DND-41 (cell line): ENCODE results near the gene PDCD6IP.
"Not testable (repeated sequence)": the region's sequence is repeated elsewhere in the genome, so short reads cannot be mapped to it uniquely, and the experiment has no call there.

ENCODE experiments used
- ATAC-seq: fragments of 200-7000 bp; cut with Tn5 transposase; 3 replicates; pipeline ENCODE4 v1.9.1; 2021; ENCODE audit warnings: low read depth; ENCODE audit not compliant: insufficient read depth
- DNase-seq: peaks from one replicate; pipeline ENCODE4 v3.0.0-alpha.2; 2020
- H2AFZ ChIP-seq: 2 replicates; pipeline ENCODE4 v1.6.0; 2012; ENCODE audit warnings: low read depth, low read length
- H3K27ac ChIP-seq: 2 replicates; pipeline ENCODE4 v1.5.1; 2012; ENCODE audit warnings: low read length, inconsistent platforms
- H3K27me3 ChIP-seq: fragments of 200-600 bp; sonication (generic); 2 replicates; pipeline ENCODE4 v1.6.0; 2012; ENCODE audit warnings: low read length, mild to moderate bottlenecking, inconsistent platforms; ENCODE audit not compliant: insufficient read depth, poor library complexity
- H3K36me3 ChIP-seq: 2 replicates; pipeline ENCODE4 v1.5.1; 2012; ENCODE audit warnings: low read length, inconsistent platforms; ENCODE audit not compliant: insufficient read depth
- H3K4me1 ChIP-seq: 2 replicates; pipeline ENCODE4 v1.5.1; 2012; ENCODE audit warnings: mild to moderate bottlenecking, low read length; ENCODE audit not compliant: insufficient read depth
- H3K4me2 ChIP-seq: 2 replicates; pipeline ENCODE4 v1.6.0; 2012; ENCODE audit warnings: mild to moderate bottlenecking, moderate library complexity, low read length, inconsistent platforms; ENCODE audit not compliant: insufficient read depth
- H3K4me3 ChIP-seq, 2 experiments: fragments of 200-600 bp in 1 of 2; shearing (Covaris generic) in 1 of 2; 2 replicates each; pipeline ENCODE4 v1.5.1; 2012 to 2016; ENCODE audit warnings: inconsistent platforms in 2 of 2, low read length in 2 of 2, mild to moderate bottlenecking in 2 of 2, low read depth in 1 of 2, moderate library complexity in 1 of 2
- H3K79me2 ChIP-seq: 2 replicates; pipeline ENCODE4 v1.6.0; 2012; ENCODE audit warnings: low read length, inconsistent platforms; ENCODE audit not compliant: insufficient read depth
- H3K9ac ChIP-seq: 2 replicates; pipeline ENCODE4 v1.6.0; 2012; ENCODE audit warnings: low read depth, mild to moderate bottlenecking, inconsistent platforms, low read length, moderate library complexity
- H3K9me3 ChIP-seq: 2 replicates; pipeline ENCODE4 v1.5.1; 2012; ENCODE audit warnings: low read length, moderate library complexity, mild to moderate bottlenecking, inconsistent platforms; ENCODE audit not compliant: insufficient read depth, severe bottlenecking
- H4K20me1 ChIP-seq: 2 replicates; pipeline ENCODE4 v1.6.0; 2012; ENCODE audit warnings: low read length; ENCODE audit not compliant: insufficient read depth
- EZH2 ChIP-seq: IDR thresholded peaks from 3 replicates; pipeline ENCODE4 v1.6.1; 2012; ENCODE audit warnings: borderline replicate concordance, low read depth, mild to moderate bottlenecking, moderate library complexity, low read length, inconsistent platforms; ENCODE audit not compliant: severe bottlenecking
- TF ChIP-seq, protein P1 (sequence below): IDR thresholded peaks from 2 replicates; pipeline ENCODE4 v1.5.1; 2012; ENCODE audit warnings: borderline replicate concordance, low read length, moderate library complexity, mild to moderate bottlenecking; ENCODE audit not compliant: poor library complexity, severe bottlenecking; ENCODE audit errors: extremely low read depth

The PDCD6IP gene

DNA sequence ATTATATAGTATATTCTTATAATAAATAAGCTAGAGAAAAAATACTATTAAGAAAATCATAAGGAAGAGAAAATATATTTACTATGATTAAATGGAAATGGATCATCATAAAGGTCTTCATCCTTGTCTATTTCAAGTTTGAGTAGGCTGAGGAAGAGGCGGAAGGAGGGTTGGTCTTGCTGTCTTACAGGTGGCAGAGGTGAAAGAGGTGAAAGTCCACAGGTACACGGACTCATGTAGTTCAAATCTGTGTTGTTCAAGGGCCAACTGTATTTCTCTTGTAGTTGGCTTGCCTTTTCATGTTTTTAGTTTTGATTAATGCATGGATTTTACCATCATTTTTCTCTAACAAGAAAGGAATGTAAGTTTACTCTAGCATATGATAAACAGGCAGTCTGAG is 41.7 kb downstream of the PDCD6IP start:
- Histone ChIP-seq H3K9me3 (no peaks in the 10 kb centered on the region), H3K27ac (no peak overlapping the region), H3K4me3 (no peak overlapping the region), H3K9ac (no peak overlapping the region), H3K27me3 (no peaks in the 10 kb centered on the region), H3K36me3 (peaks cover 36% of the 10 kb centered on the region), H3K4me2 (no peak overlapping the region), H4K20me1 (no peaks in the 10 kb centered on the region), H3K79me2 (no peaks in the 10 kb centered on the region), H2AFZ (no peak overlapping the region), H3K4me1 (no peaks in the 10 kb centered on the region)
- ATAC-seq (no peak), DNase-seq (no peak)
- TF ChIP-seq EZH2 = no peak
- TF ChIP-seq, protein P1, sequence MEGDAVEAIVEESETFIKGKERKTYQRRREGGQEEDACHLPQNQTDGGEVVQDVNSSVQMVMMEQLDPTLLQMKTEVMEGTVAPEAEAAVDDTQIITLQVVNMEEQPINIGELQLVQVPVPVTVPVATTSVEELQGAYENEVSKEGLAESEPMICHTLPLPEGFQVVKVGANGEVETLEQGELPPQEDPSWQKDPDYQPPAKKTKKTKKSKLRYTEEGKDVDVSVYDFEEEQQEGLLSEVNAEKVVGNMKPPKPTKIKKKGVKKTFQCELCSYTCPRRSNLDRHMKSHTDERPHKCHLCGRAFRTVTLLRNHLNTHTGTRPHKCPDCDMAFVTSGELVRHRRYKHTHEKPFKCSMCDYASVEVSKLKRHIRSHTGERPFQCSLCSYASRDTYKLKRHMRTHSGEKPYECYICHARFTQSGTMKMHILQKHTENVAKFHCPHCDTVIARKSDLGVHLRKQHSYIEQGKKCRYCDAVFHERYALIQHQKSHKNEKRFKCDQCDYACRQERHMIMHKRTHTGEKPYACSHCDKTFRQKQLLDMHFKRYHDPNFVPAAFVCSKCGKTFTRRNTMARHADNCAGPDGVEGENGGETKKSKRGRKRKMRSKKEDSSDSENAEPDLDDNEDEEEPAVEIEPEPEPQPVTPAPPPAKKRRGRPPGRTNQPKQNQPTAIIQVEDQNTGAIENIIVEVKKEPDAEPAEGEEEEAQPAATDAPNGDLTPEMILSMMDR = no peak

DNA sequence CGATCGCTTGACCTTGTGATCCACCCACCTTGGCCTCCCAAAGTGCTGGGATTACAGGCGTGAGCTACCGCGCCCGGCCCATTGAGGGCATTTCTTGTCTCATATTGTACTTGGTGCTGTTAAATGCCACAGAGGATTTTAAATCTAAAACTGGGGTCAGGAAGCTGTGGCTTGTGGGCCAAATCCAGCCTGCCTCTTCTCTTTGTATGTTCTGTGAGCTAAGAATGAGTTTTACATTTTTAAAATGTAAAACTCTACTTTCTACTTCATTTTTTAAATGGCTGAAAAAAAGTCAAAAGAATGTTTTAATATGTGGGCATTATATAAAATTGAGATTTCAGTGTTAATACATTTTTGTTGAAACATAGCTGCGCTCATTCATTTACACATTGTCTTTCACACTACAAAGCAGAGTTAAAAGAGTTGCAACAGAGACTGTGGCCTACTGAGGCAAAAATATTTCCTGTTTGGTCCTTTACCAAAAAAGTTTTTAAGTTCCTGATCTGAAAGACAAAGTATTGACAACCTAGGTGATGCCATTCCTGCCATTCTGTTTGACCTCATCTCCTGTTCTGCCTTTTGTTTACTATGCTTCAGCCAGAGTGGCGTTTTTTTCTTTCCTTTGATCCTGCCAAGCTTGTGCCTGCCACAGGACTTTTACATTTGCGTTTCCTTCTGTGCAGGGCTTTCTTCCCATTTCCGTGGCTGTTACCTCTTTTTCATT is 50.4 kb downstream of the PDCD6IP start:
- no peak overlapping the region for H3K4me3 ChIP-seq
- no peak overlapping the region for H3K9ac ChIP-seq
- H3K9me3 ChIP-seq = no peaks in the 10 kb centered on the region
- DNase-seq = peak; percentile 43
- no peaks in the 10 kb centered on the region for H4K20me1 ChIP-seq
- peaks cover 41% of the 10 kb centered on the region for H3K36me3 ChIP-seq
- H3K27me3 ChIP-seq = no peaks in the 10 kb centered on the region
- TF ChIP-seq EZH2 = no peak
- TF ChIP-seq, protein P1 = no peak
- peaks cover 20% of the 10 kb centered on the region for H3K4me1 ChIP-seq
- H3K27ac ChIP-seq = peak overlapping the region; percentile 44; the same call in 1 of the 2 replicates
- H3K4me2 ChIP-seq = no peak overlapping the region
- no peaks in the 10 kb centered on the region for H3K79me2 ChIP-seq
- peak; percentile 88 for ATAC-seq
- H2AFZ ChIP-seq = no peak overlapping the region

DNA sequence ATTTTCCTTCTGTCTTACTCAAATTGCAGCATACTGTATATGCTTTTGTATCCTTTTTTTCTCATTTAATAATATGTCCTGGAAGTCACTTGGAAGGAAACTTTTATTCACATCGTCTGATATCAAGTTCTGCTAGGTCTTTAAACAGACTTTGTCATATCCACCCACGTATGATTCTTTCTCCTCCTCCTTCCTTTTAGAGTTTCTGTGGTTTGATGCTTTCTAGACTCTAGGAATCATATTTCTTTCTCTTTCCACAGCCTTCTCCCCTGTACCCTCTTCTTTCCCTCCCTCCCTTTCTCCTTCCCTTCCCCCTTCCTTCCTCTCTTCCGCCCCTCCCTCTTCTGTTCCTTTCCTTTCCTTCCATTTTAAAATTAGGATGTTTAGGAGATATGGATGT is 52.2 kb downstream of the PDCD6IP start:
- not testable (repeated sequence) for H3K79me2 ChIP-seq, H3K4me2 ChIP-seq, H3K9me3 ChIP-seq, H3K27ac ChIP-seq, H3K9ac ChIP-seq, H4K20me1 ChIP-seq, H3K4me3 ChIP-seq, H3K27me3 ChIP-seq, H2AFZ ChIP-seq, DNase-seq, ATAC-seq
- Histone ChIP-seq H3K36me3 (peaks cover 44% of the 10 kb centered on the region), H3K4me1 (peaks cover 26% of the 10 kb centered on the region)

DNA sequence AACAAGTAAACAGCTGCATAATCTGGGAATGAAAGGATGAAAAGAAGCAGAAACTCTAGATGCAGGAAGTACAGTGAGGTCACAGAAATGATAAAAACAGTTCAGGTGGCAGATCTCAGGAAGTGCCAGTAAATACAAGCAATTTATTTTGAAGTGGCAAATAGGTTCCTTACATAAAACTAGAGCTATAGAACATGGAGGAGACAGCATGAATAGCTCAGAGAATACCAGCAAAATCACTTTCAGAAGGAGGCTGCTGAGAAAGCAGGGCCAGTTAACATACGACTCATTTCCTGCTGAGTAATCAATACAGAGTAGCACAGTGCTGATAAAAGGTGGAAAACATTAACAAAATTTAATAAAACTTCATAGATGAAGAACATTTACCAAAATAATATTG is 57.0 kb downstream of the PDCD6IP start:
- H3K9me3 ChIP-seq, H3K27me3 ChIP-seq, H2AFZ ChIP-seq, DNase-seq, H3K4me2 ChIP-seq, H3K4me1 ChIP-seq, H3K4me3 ChIP-seq, H3K27ac ChIP-seq, H3K9ac ChIP-seq, H3K79me2 ChIP-seq, H4K20me1 ChIP-seq: not testable (repeated sequence)
- H3K36me3 ChIP-seq = peaks cover 46% of the 10 kb centered on the region
- peak; percentile 48; the same call in 2 of the 3 replicates for ATAC-seq
